GM19324 (cell line): ENCODE results near the gene CNR2.
"Not testable (repeated sequence)": the region's sequence is repeated elsewhere in the genome, so short reads cannot be mapped to it uniquely, and the experiment has no call there.

ENCODE experiments used
- ATAC-seq: cut with Tn5 transposase; IDR thresholded peaks from one replicate; pipeline ENCODE4 v1.9.1; 2021; ENCODE audit warnings: mild to moderate bottlenecking, moderate library complexity; ENCODE audit not compliant: unreplicated experiment, low FRiP score

CNR2 gene

GRCh38 chr1:23838401-23838866 is 74.7 kb downstream of the CNR2 start:
- no peak for ATAC-seq

GRCh38 chr1:23837908-23838307 is 75.3 kb downstream of the CNR2 start:
- no peak for ATAC-seq

GRCh38 chr1:23836037-23836436 is 77.1 kb downstream of the CNR2 start:
- no peak for ATAC-seq

- not testable (repeated sequence) for ATAC-seq
Measured at GRCh38 chr1:23834156-23834555, 79.0 kb downstream of the CNR2 start.

- ATAC-seq, result no peak
Measured at GRCh38 chr1:23827717-23828116, 85.4 kb downstream of the CNR2 start.

GRCh38 chr1:23826590-23826989 is 86.6 kb downstream of the CNR2 start:
- ATAC-seq, result not testable (repeated sequence)

GRCh38 chr1:23825762-23826522 is 87.2 kb downstream of the CNR2 start:
- no peak for ATAC-seq

- peak; percentile 88 for ATAC-seq
Measured at GRCh38 chr1:23825076-23825761, 87.9 kb downstream of the CNR2 start, which contains the start of gene HMGCL. Gene HMGCL (minus strand): TSS chr1:23825429. CDS start chr1:23825415, 14 bp downstream.

GRCh38 chr1:23824711-23825075 is 88.5 kb downstream of the CNR2 start:
- no peak for ATAC-seq

GRCh38 chr1:23823767-23824166 is 89.4 kb downstream of the CNR2 start:
- ATAC-seq, result no peak
